Right atrium auricular region (tissue), 2 donors: ENCODE results near the gene DUSP12. TPM values are rescaled to one million over a fixed set of nuclear protein-coding genes. Genes with fewer than 3 reads are reported as not detected.
A peak's percentile ranks its signal among the peaks of the same experiment; 100 is the strongest.

Experiments used
- DNase-seq: peaks from one replicate; pipeline ENCODE4 v3.0.0-alpha.2; 2019; ENCODE audit warnings: low spot score
- H3K27ac ChIP-seq, 2 donors: fragments of 200-600 bp; sonication (generic); 1 replicate in 1 of 2; 2 replicates in 1 of 2; pipeline ENCODE4 v1.5.1; 2016 to 2019
- H3K27me3 ChIP-seq, 2 donors: fragments of 200-600 bp; sonication (generic); one replicate each; pipeline versions ENCODE4 v1.5.1 to v1.6.0; 2017 to 2019
- H3K36me3 ChIP-seq: fragments of 200-600 bp; sonication (generic); one replicate; pipeline ENCODE4 v1.5.1; 2016
- H3K4me1 ChIP-seq, 2 donors: fragments of 200-600 bp; sonication (generic); one replicate each; pipeline versions ENCODE4 v1.5.1 to v1.6.0; 2017 to 2019
- H3K4me3 ChIP-seq, 2 donors: fragments of 200-600 bp; sonication (generic); 1 replicate in 1 of 2; 2 replicates in 1 of 2; pipeline ENCODE4 v1.5.1; 2017 to 2019; ENCODE audit warnings: mild to moderate bottlenecking in 1 of 2, moderate library complexity in 1 of 2
- H3K9me3 ChIP-seq, 2 donors: fragments of 200-600 bp; sonication (generic); one replicate each; pipeline ENCODE4 v1.5.1; 2019
- CTCF ChIP-seq, 2 donors: fragments of 200-600 bp; sonication (generic); IDR thresholded peaks; one replicate each; pipeline ENCODE4 v1.5.1; 2019; ENCODE audit warnings: antibody characterized with exemption in 2 of 2
- total RNA-seq, 2 donors: library from RNA; depleted of rRNA; stranded (reverse); fragments of >200 nt; gene quantifications; one replicate each; pipeline ENCODE4 v1.1.0, GENCODE V29; 2016

The DUSP12 gene
- 10 to 100 TPM; 10.4 to 11.0 TPM for total RNA-seq

GRCh38 chr1:161749509-161750407 lies at the start of gene DUSP12:
Gene DUSP12 (plus strand): TSS chr1:161749786. CDS start chr1:161749802, 16 bp downstream.
- Histone ChIP-seq H3K36me3 (peaks cover 27% of the 10 kb centered on the region), H3K4me3 (peak within 1 kb of the TSS; percentile 71 to 77), H3K4me1 (peaks cover 0 to 15% of the 10 kb centered on the region in 2 donors), H3K27me3 (no peaks in the 10 kb centered on the region), H3K9me3 (no peaks in the 10 kb centered on the region), H3K27ac (peak within 1 kb of the TSS; percentile 82 to 85)
- no peak for TF ChIP-seq CTCF (IDR thresholded peaks at IDR 0.05)
- DNase-seq, result peak; percentile 94

DNA sequence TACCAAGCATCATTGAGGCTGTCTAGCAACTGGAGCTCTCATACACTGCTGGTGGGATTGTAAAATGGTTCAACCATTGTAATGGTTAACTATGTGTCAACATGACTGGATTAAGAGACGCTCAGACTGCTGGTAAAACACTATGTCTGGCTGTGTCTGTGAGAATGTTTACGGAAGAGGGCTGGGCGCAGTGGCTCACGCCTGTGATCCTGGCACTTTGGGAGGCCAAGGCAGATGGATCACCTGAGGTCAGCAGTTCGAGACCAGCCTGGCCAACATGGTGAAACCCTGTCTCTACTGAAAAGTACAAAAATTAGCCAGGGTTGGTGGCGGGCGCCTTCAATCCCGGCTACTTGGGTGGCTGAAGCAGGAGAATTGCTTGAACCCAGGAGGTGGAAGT lies 47.3 kb upstream of the DUSP12 start:
- peaks cover 0 to 6% of the 10 kb centered on the region in 2 donors for H3K4me1 ChIP-seq
- DNase-seq, result no peak
- H3K27ac ChIP-seq, result no peak overlapping the region
- no peaks in the 10 kb centered on the region for H3K27me3 ChIP-seq
- no peaks in the 10 kb centered on the region for H3K9me3 ChIP-seq
- no peak for TF ChIP-seq CTCF (IDR thresholded peaks at IDR 0.05)
- H3K4me3 ChIP-seq, result no peak overlapping the region
- H3K36me3 ChIP-seq, result no peaks in the 10 kb centered on the region

DNA sequence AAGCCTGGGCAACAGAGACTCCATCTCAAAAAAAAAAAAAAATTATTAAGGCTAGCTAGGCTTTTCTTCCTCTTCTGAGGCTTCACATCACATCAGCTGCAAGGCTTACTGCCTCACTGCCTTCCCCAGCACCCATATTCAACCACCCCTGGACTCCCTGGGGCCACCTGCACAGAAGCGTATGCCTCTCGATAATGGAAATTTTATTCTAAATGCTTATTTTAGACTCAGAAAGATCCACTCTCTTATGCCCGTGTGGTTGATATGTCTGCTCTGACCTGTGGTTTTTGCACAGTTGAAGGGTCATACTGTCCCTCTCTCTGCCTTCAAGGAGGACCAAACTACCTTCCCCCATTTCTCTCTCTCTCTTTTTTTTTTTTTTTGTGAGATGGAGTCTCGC lies 44.0 kb upstream of the DUSP12 start:
- Histone ChIP-seq H3K4me3 (no peak overlapping the region), H3K27ac (no peak overlapping the region), H3K9me3 (no peaks in the 10 kb centered on the region), H3K27me3 (no peaks in the 10 kb centered on the region), H3K36me3 (no peaks in the 10 kb centered on the region), H3K4me1 (peaks cover 0 to 8% of the 10 kb centered on the region in 2 donors)
- DNase-seq, result no peak
- TF ChIP-seq CTCF (IDR thresholded peaks at IDR 0.05), result no peak

GRCh38 chr1:161706113-161706481 lies 43.5 kb upstream of the DUSP12 start:
- no peak for TF ChIP-seq CTCF (IDR thresholded peaks at IDR 0.05)
- Histone ChIP-seq H3K4me1 (peaks cover 0 to 8% of the 10 kb centered on the region in 2 donors), H3K4me3 (no peak overlapping the region), H3K9me3 (no peaks in the 10 kb centered on the region), H3K36me3 (no peaks in the 10 kb centered on the region), H3K27me3 (no peaks in the 10 kb centered on the region), H3K27ac (peak overlapping the region in 1 of 2 donors; percentile 71)
- DNase-seq, result no peak

GRCh38 chr1:161706482-161707347 lies 42.9 kb upstream of the DUSP12 start, which contains the start of gene FCRLA:
Gene FCRLA (plus strand): TSS chr1:161707229. CDS start chr1:161707265, 36 bp downstream.
- H3K9me3 ChIP-seq, result no peaks in the 10 kb centered on the region
- H3K27me3 ChIP-seq, result no peaks in the 10 kb centered on the region
- H3K36me3 ChIP-seq, result no peaks in the 10 kb centered on the region
- no peak for TF ChIP-seq CTCF (IDR thresholded peaks at IDR 0.05)
- no peak within 1 kb of the TSS for H3K4me3 ChIP-seq
- H3K27ac ChIP-seq, result peak within 1 kb of the TSS in 1 of 2 donors; percentile 71
- no peak for DNase-seq
- peaks cover 0 to 8% of the 10 kb centered on the region in 2 donors for H3K4me1 ChIP-seq
